Hepatocyte (in vitro differentiated cells): Measurements from ENCODE around the gene UHRF1. TPM values are rescaled to one million over a fixed set of nuclear protein-coding genes. Genes with fewer than 3 reads are reported as not detected.

ENCODE experiments used
- microRNA-seq: library from miRNA; unstranded; fragments of <30 nt; microRNA quantifications from one replicate; pipeline ENCODE4, GENCODE V29; 2017
- polyA plus RNA-seq: library from polyadenylated mRNA; unstranded; fragments of >200 nt; fragmentation: Nextera tagmentation; extraction: Ambion mirVana; gene quantifications from 2 replicates; pipeline ENCODE4 v1.2.1, GENCODE V29; 2016
- small RNA-seq: library from RNA; depleted of rRNA; stranded (forward); fragments of <200 nt; gene quantifications from one replicate; pipeline ENCODE3, GENCODE V24; 2014
- total RNA-seq: library from RNA; depleted of rRNA; stranded (reverse); fragments of >200 nt; gene quantifications from 2 replicates; pipeline ENCODE4 v1.2.3, GENCODE V29; 2014

Gene UHRF1
- total and polyA plus RNA-seq, 2 experiments from 2014 or later: 9.9 to 11.5 TPM

Small RNA genes within 50 kb of the gene (microRNA-seq; reads per million reads assigned to microRNA genes)
- gene MIR4747: not detected

Small RNA genes within 50 kb of the gene (small RNA-seq; reads per million reads assigned to genes)
- gene MIR4747: not detected

Other genes with a start within 250 kb of the UHRF1 start
- gene MYDGF, start 239.2 kb upstream of the UHRF1 start, total RNA-seq: 125 and 158 TPM in 2 replicates
- 365 and 405 TPM in 2 replicates for gene MYDGF, start 239.2 kb upstream of the UHRF1 start, polyA plus RNA-seq
- 17.6 and 27.6 TPM in 2 replicates for gene DPP9, start 185.7 kb upstream of the UHRF1 start, total RNA-seq
- gene DPP9, start 185.7 kb upstream of the UHRF1 start, polyA plus RNA-seq: 32.6 and 32.7 TPM in 2 replicates
- 8.3 and 9.2 TPM in 2 replicates for gene FEM1A, start 117.8 kb upstream of the UHRF1 start, total RNA-seq
- gene FEM1A, start 117.8 kb upstream of the UHRF1 start, polyA plus RNA-seq: 1.2 and 1.3 TPM in 2 replicates
- 3.7 and 5.0 TPM in 2 replicates for gene TICAM1, start 77.8 kb upstream of the UHRF1 start, total RNA-seq
- 20.5 and 21.3 TPM in 2 replicates for gene TICAM1, start 77.8 kb upstream of the UHRF1 start, polyA plus RNA-seq
- gene PLIN3, start 41.8 kb upstream of the UHRF1 start, total RNA-seq: 97.8 and 108 TPM in 2 replicates
- 118 and 121 TPM in 2 replicates for gene PLIN3, start 41.8 kb upstream of the UHRF1 start, polyA plus RNA-seq
- gene ARRDC5, start 6.6 kb upstream of the UHRF1 start, total RNA-seq: not detected in 2 replicates
- gene ARRDC5, start 6.6 kb upstream of the UHRF1 start, polyA plus RNA-seq: 0.12 TPM in 1 of 2 replicates, not detected in the other
- gene KDM4B, start 59.6 kb downstream of the UHRF1 start, total RNA-seq: 18.4 and 22.2 TPM in 2 replicates
- gene KDM4B, start 59.6 kb downstream of the UHRF1 start, polyA plus RNA-seq: 29.6 and 34.0 TPM in 2 replicates